Stimulated activated CD8-positive, alpha-beta memory T cell treated with anti-CD3 and anti-CD28 coated beads, Interleukin-4, amount 100 ng/mL, for 24 hours (primary cell): ENCODE measurements around the gene EFCAB5.
"Not testable (repeated sequence)": the region's sequence is repeated elsewhere in the genome, so short reads cannot be mapped to it uniquely, and the experiment has no call there.

Experiments used
- DNase-seq: peaks from one replicate; pipeline ENCODE4 v3.0.0-alpha.2; 2020; ENCODE audit warnings: low read depth

EFCAB5 gene

GRCh38 chr17:29941334-29941733, at the start of gene EFCAB5:
Gene EFCAB5 (plus strand): TSS chr17:29941634. CDS start chr17:29941797, 163 bp downstream.
- DNase-seq, result no peak

GRCh38 chr17:29892201-29892600, 49.2 kb upstream of the EFCAB5 start:
- no peak for DNase-seq

DNA sequence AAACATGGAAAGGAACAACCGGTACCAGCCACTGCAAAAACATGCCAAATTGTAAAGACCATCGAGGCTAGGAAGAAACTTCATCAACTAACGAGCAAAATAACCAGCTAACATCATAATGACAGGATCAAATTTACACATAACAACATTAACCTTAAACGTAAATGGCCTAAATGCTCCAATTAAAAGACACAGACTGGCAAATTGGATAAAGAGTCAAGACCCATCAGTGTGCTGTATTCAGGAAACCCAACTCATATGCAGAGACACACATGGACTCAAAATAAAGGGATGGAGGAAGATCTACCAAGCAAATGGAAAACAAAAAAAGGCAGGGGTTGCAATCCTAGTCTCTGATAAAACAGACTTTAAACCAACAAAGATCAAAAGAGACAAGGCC, 44.3 kb upstream of the EFCAB5 start:
- DNase-seq, result not testable (repeated sequence)

DNA sequence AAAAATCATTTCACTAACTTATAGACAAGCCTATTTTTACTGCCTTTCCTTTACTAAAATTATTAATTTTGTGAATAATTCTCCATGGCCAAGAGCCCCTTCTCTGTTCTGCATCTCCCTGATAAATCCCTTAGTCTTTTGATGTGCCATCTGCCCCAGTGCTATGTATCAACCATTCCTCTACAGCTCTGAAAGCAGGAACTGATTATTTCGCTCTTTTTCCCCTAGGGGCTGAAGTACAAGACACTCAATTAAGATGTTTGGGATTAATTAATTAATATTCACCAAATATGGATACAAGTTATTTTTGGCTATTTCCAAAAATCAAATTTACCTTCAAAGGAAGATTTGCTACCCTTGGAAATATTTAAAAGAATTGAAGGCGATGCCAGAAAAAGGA, 38.0 kb upstream of the EFCAB5 start:
- no peak for DNase-seq

GRCh38 chr17:29905086-29905878, 36.2 kb upstream of the EFCAB5 start:
- DNase-seq, result no peak

- no peak for DNase-seq
Measured at GRCh38 chr17:29905879-29906167, 35.6 kb upstream of the EFCAB5 start.

GRCh38 chr17:29906969-29907368, 34.5 kb upstream of the EFCAB5 start:
- DNase-seq, result no peak

DNA sequence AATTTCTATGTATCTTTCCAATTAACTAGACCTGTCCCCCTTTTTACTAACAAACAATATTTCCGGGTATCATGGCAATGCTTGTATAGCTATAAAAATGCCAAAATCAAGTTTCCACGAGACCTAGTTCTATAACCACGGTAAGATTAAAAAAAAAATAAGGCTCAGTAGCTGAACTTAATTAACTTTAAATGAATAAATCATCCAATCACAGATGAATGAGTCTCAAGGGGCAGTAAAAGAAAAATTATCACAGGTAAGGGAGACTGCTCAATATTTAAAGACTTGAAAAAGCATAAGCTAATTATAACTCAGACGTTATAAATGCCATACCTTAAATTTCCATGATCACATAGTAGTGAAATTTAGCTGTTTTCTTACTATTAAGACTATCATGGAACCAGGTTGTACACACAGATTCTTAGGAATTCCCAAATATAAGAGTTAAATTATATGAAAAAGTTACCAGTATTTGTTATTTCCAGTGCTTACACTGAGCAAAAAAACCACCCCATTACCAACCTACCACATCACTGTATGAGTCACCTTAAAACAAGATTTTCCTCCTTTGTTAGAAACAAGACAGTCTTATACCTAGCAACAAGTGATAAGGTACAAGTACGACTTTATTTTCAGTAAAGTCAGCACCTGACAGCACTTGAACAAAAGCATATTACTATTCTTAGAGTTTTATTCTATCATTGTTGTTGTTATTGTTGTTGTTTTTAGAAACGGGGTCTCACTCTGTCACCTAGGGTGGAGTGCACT, 32.0 kb upstream of the EFCAB5 start:
- DNase-seq, result no peak

DNA sequence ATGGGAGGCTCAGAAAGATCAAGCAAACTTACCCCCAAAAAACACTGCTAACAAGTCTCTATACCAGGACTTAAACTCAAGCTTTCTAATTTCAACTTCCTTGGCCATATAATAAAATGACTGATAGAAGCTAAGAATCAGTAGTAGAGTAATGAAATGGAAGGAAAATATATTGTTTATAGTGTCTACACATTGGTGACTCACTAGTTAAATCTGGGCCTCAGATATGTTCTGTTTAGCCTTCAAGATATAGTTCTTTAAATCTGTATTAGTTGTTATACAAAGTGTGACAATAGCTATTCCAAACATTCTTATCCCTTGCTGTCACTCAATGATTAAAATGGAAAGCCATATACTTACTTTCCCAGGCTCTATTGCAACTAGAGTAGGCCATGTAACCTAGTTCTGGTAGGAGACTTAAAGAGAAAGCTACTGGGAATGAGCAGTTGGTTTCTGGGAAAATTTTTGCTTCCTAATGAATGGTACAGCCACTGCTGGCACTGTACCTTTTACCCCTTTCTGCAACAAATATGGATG, 29.7 kb upstream of the EFCAB5 start:
- DNase-seq, result no peak

- DNase-seq, result no peak
Measured at GRCh38 chr17:29914819-29915537, 26.5 kb upstream of the EFCAB5 start.

DNA sequence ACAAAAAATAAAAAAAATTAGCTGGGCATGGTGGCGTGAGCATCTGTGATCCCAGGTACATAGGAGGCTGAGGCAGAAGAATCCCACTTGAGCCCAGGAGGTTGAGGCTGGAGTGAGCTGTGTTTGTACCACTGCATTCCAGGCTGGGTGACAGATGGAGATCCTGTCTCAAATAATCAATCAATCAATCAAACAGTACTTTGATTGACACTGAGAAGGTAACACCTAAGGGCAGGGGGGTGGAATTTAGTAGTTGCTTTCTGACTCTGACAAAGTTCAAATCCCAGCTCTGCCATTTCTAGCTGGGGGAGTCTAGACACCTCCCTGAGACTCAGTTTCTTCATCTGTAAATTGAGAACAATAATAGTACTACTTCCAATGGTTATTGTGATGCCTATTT, 23.4 kb upstream of the EFCAB5 start:
- DNase-seq, result no peak

DNA sequence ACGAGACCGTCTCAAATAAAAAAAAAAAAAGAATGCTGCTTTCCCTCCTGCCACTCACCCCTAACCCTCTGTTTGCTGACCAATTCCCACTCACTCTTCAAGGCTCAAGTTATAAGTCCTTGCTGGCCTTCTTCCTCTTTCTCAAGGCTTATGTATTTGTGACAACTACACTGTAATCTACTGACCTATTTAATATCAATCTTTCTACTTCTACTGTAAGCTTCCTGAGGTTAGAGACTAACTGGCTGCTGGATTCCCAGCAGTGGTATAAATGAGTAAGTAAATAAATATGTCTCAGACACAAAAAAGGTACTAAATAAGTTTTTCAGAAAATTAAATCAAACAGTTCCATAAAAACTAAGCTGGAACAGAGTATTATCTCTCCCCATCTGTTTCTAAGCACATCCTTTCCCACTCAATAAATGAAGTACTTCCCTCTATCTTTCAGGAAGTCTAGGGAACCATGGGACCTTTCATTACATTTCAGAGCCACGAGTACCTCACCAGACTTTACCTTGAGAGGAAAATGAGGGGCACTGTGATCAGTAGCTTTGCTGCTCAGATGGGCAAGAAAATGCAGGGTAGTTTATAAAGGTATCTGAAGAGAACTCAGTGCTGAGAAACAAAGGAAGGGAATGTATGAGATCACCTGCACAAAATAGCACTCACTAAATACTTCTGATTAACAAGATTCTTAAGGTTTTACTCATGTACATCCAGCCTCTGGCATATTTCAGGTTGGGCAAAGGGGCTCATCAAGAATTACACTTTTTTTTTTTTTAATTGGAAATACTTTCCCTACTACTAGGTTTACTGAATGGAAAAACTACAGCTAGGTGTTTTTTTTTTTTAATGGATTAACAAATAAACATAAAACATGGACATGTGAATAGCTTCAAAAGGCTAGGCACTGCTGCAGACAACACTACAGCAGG, 22.2 kb upstream of the EFCAB5 start:
- DNase-seq, result no peak

- no peak for DNase-seq
Measured at GRCh38 chr17:29924786-29925185, 16.6 kb upstream of the EFCAB5 start.

GRCh38 chr17:29927546-29927945, 13.9 kb upstream of the EFCAB5 start:
- DNase-seq, result no peak

- DNase-seq, result no peak
Measured at GRCh38 chr17:29929006-29929532, 12.4 kb upstream of the EFCAB5 start.

- peak; percentile 80 for DNase-seq
Measured at GRCh38 chr17:29929533-29930408, 11.7 kb upstream of the EFCAB5 start, which contains the start of gene SSH2. Gene SSH2 (minus strand): TSS chr17:29930228. CDS start chr17:29930000, 228 bp downstream.

GRCh38 chr17:29930409-29931010, 10.9 kb upstream of the EFCAB5 start:
- DNase-seq, result no peak

DNA sequence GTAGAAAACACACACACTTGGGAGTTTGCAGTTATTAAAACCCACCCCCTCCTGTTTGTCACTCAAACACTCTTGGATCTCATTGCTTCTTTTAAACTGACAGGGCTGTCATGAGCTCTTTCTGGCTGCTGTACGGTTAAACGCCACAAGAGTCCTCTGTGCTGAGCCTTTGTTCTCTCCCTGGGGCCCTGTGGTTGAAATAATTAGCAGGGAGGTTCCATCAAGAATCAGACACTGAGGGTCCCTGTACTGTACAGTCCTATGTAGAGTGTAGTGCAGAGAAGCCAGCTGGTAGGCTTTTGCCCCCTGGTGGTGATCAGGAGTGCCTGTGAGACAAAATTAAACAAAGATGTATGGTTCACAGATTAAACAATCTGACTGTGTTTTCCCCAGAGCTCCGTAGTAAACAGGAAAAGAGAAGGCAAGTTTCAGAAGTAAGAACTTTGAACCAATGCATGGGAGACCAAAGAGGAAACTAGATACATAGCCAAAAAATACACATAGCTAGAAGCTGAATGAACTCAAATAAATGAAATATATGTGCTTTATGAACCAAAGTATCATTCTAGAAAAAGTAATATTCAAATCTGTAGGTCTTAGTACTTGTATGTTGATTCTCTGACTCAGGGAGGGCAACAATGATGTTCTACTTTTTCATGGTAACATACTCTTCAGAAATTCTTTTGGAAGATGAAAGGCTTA, 10.1 kb upstream of the EFCAB5 start:
- DNase-seq, result peak; percentile 37

- DNase-seq, result no peak
Measured at GRCh38 chr17:29933379-29933778, 8.1 kb upstream of the EFCAB5 start.
